GM18505 (cell line): ENCODE measurements around the gene SKIC3.

ENCODE experiments used
- ATAC-seq: cut with Tn5 transposase; IDR thresholded peaks from one replicate; pipeline ENCODE4 v1.9.1; 2021; ENCODE audit not compliant: unreplicated experiment
- POLR2A ChIP-seq: IDR thresholded peaks from 4 replicates; pipeline ENCODE4 v1.6.1; 2011; ENCODE audit warnings: borderline replicate concordance; ENCODE audit not compliant: insufficient read depth, insufficient read length; ENCODE audit errors: extremely low read depth

The SKIC3 gene

DNA sequence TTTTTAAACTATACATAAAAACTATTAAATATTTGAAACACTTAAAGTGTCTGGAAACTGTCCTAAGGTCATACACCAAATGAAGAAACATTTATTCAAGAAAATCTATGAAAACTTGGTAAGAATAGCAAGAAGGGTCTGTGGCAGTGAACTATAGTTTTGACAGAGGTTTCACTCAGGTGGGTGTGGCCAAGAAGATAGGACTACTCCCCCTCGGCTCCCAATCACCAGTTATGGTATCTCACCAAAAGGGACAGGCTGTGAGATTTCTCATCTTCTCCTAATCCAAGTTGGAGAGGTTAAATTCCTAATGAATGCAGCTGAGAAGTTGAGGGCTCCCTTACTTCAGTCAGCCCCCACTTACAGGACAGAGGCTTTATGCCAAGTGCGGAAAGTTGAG is 3.1 kb upstream of the SKIC3 start:
- no peak for TF ChIP-seq POLR2A
- no peak for ATAC-seq

DNA sequence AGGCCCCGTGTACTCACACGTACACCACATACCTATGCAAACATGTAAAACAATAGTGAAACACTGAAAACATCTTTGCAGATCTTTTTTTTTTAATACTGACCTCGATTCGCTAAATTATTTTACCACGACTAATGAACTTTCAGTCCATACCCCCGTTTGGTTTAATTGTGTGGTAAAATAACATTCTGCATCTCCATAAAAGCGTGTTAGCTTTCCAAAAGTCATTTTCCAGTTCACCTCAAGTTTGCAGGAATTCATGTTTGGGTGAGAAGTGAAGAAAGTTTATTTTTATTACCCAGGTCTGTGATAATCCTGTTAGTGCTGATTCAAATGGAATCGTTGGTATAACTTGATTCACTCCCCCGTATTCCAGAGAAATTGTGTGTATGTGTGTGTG is 776 bp upstream of the SKIC3 start:
- no peak for TF ChIP-seq POLR2A
- ATAC-seq = no peak

DNA sequence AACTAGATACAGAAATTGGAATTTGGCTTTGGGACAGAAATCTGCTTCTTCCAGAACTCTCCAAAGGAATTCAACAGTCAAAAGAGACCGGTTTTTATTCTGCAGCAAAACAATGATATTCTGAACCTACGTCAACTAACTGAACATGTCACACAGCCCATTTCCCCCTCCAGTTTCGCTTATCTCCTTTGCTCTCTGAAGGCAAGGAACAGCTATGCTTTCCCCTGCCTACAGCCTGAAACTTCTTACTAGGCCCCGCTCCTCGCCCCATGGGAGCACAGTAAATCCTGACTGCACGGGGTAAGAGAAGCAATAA is 488 bp downstream of the SKIC3 start:
- TF ChIP-seq POLR2A = no peak
- peak; percentile 27 for ATAC-seq

- no peak for ATAC-seq
- no peak for TF ChIP-seq POLR2A
Observed at GRCh38 chr5:95549030-95549429, 5.7 kb downstream of the SKIC3 start.

GRCh38 chr5:95543017-95543705 is 11.6 kb downstream of the SKIC3 start:
- ATAC-seq = no peak

DNA sequence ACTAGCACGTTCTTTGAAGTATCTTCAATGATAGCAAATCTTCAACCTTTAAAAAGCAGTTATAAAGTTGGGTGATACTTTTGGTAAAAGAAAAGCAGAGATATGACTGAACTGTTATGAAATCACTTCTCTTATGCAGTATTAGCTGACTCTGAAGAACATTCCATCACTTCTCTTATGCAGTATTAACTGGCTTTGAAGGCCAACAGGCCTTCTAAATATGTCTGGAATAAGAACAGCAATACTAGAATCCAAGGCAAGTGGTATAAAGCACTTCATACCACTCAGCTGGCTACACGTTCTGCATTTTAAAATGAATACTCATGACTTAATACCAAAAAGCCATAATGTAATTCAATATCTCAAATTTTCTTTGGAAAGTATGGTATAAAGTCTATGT is 17.3 kb downstream of the SKIC3 start:
- no peak for ATAC-seq
- TF ChIP-seq POLR2A = no peak

More at GRCh38 chr5:95543017-95543705, 11.6 kb downstream of the SKIC3 start:
- no peak for TF ChIP-seq POLR2A

GRCh38 chr5:95533761-95534160 is 21.0 kb downstream of the SKIC3 start:
- TF ChIP-seq POLR2A = no peak
- no peak for ATAC-seq

DNA sequence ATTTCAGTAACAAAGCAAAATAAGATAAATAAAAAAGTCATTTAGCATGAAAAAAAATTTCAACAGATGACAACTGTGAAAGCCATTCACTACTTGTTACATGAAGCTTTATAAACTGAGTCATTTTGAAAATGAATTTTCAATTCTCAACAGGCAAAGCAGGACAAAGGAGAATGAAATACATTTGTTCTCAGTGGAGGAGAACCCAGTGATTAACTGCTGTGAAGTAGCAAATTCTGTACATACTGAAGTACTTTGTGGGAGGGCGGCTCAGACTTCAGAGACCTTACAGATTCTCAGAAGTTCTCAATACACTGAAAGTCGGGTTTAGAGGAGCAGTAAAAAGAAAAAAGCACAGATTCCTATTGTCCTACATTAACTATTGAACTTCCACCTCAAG is 21.7 kb downstream of the SKIC3 start:
- ATAC-seq = no peak
- no peak for TF ChIP-seq POLR2A

- TF ChIP-seq POLR2A = no peak
- no peak for ATAC-seq
Observed at GRCh38 chr5:95532415-95532814, 22.4 kb downstream of the SKIC3 start.

- no peak for ATAC-seq
- TF ChIP-seq POLR2A = no peak
Observed at GRCh38 chr5:95531491-95531890, 23.3 kb downstream of the SKIC3 start.

DNA sequence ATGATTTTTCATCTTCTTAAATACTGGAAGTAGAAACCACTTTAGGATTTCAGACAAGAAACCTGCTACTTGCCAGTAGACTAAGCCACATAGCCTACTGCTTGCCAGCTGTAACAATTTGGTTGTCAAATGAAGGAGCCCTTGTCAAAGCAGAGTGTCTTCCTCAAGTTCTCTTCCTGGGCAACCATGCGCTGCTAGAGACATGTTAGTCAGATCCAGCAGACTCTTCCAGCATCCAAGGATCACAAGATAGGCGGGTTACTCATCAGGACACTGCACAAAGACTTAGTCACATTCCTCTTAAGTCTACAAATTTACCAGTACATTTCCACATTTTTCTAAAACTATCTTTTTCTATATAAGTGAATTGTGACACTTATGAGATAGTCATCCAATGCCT is 24.4 kb downstream of the SKIC3 start:
- no peak for TF ChIP-seq POLR2A
- no peak for ATAC-seq

DNA sequence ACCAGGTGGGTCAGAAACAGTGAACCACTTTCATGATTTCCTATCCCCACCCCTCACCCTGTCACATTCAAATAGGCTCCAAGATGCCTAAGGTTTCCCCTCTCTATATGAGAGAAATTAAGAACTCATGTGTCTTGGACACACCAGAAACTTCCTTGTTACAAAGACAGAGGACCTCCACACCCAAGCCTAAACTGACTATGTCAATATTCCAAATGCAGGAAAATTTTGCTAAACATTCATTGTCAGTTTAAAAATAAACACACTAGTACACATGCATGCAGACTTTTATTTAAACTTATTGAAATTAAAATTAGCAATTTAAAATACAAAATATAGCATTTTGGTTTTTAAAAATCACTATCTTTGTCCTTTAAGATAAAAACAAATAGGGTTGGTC is 26.2 kb downstream of the SKIC3 start:
- no peak for TF ChIP-seq POLR2A
- ATAC-seq = no peak

DNA sequence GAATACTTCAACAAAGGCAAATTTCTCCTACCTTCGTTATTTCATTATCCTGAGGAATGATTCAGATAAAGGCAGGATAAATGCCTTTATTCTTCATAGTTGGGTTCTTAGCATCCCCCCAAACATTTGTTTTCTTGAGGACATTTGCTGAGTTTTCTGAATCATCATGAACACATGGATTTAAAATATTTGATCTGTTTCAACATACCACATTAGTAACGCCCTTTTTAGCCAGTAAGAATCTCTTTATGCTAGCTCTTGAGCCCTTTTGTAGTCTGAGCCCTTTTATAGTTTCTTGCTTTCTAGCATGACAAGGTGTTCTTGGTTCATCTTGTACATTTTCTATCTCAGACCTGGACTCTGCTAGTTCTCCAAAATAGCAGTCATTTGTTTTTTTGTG is 27.9 kb downstream of the SKIC3 start:
- no peak for ATAC-seq
- TF ChIP-seq POLR2A = no peak

DNA sequence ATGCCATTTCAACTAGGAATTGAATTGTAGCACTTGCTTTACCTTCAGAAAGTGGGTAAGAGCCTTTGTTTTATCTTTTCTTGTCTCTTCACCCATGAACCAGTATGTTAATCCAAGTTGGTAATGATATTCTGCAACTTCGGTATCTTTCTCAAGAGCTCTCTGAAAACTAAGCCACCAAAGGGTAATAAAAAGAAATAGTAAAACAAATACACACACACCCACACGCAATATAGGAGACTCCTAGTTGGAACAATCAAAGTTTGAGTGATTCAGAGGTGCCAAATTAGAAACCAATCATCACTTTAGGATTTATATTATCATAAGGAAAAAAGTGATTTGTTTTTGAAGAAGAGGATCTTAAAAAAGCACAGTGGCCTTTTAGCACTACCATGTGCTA is 30.4 kb downstream of the SKIC3 start:
- ATAC-seq = no peak
- no peak for TF ChIP-seq POLR2A

DNA sequence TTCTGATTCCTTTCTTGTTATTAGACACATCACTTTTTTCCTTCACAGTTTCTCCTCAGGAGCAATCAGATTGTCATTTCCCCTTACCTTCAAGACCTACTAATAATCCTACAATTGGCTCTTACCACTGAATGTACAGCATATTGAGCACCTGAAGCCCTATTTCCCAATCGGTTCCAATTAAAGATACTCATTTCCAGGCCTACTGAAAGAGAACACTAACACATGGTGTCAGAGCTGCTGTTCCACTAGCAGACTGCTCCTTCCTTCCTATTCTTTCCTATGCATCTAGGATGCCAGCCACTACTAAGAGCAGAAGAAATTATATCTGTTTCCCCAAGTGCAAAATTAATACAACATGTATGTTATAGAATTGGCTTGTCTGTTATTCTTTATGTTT is 34.6 kb downstream of the SKIC3 start:
- ATAC-seq = no peak
- no peak for TF ChIP-seq POLR2A
